Endothelial cell of umbilical vein (primary cell): Measurements from ENCODE around the gene CCNH. TPM values are rescaled to one million over a fixed set of nuclear protein-coding genes. Genes with fewer than 3 reads are reported as not detected.

Experiments
- BruUV-seq: library from RNA; stranded (reverse); fragments of 400-500 nt; replicated peaks from 2 replicates; lab custom pipeline; 2021; lab: Mats Ljungman, UMichigan
- CTCF ChIA-PET: fragments of 300-600, 350-600 bp; sonication (Branson Sonifier 250); formaldehyde crosslinking; loops from one replicate; lab custom pipeline; 2021; ENCODE audit warnings: antibody characterized with exemption, inconsistent platforms; lab: Charles Lee
- POLR2A ChIA-PET: fragments of 300-600, 350-600 bp; sonication (Branson Sonifier 250); formaldehyde crosslinking; loops from one replicate; lab custom pipeline; 2021; ENCODE audit warnings: antibody characterized with exemption, inconsistent platforms; lab: Charles Lee
- DNase-seq: peaks from one replicate; pipeline ENCODE4 v3.0.0-alpha.2; 2011; ENCODE audit warnings: low read depth, low spot score
- FAIRE-seq: peaks from 2 replicates; lab custom pipeline; 2011; peaks lifted over from hg19 to GRCh38; lab: Jason Lieb, UNC
- H2AFZ ChIP-seq: 2 replicates; pipeline ENCODE4 v1.6.0; 2012; ENCODE audit warnings: low read depth, low read length, control low read depth, inconsistent platforms
- H3K27ac ChIP-seq: 2 replicates; pipeline ENCODE4 v1.5.1; 2011; ENCODE audit warnings: low read depth, mild to moderate bottlenecking, control low read depth, low read length, moderate library complexity; ENCODE audit not compliant: insufficient read depth
- H3K27me3 ChIP-seq, 2 experiments: 2 replicates each; pipeline versions ENCODE4 v1.6.0 to v1.6.1; 2011; ENCODE audit warnings: low read length in 2 of 2, mixed read lengths in 1 of 2; ENCODE audit not compliant: control insufficient read depth in 2 of 2, insufficient read depth in 2 of 2
- H3K36me3 ChIP-seq, 2 experiments: 2 replicates in 1 of 2; 3 replicates in 1 of 2; pipeline ENCODE4 v1.5.1; 2011; ENCODE audit warnings: low read length in 2 of 2, mild to moderate bottlenecking in 1 of 2, moderate library complexity in 1 of 2; ENCODE audit not compliant: control insufficient read depth in 2 of 2, insufficient read depth in 2 of 2; ENCODE audit errors: extremely low read depth in 1 of 2
- H3K4me1 ChIP-seq: 3 replicates; pipeline ENCODE4 v1.5.1; 2011; ENCODE audit warnings: mild to moderate bottlenecking, low read length; ENCODE audit not compliant: control insufficient read depth, insufficient read depth; ENCODE audit errors: extremely low read depth
- H3K4me2 ChIP-seq: 2 replicates; pipeline ENCODE4 v1.6.1; 2011; ENCODE audit warnings: low read length, control low read depth, mixed read lengths; ENCODE audit not compliant: insufficient read depth
- H3K4me3 ChIP-seq, 3 experiments: fragments of 200-600 bp in 1 of 3; sonication (generic), shearing (Covaris generic) in 1 of 3; replicated peaks in 1 of 3; 2 replicates each; pipeline ENCODE4 v1.5.1; 2011 to 2016; ENCODE audit warnings: control low read depth in 3 of 3, low read length in 3 of 3, mild to moderate bottlenecking in 2 of 3, inconsistent platforms in 1 of 3, low read depth in 1 of 3, moderate library complexity in 1 of 3; ENCODE audit not compliant: insufficient read depth in 1 of 3
- H3K79me2 ChIP-seq: 2 replicates; pipeline ENCODE4 v1.6.0; 2012; ENCODE audit warnings: low read length, inconsistent platforms; ENCODE audit not compliant: control insufficient read depth, insufficient read depth
- H3K9ac ChIP-seq: replicated peaks from 2 replicates; pipeline ENCODE3; 2011; ENCODE audit warnings: low read length, control low read depth; ENCODE audit not compliant: insufficient read depth; ENCODE audit errors: extremely low read depth
- H3K9me1 ChIP-seq: replicated peaks from 3 replicates; pipeline ENCODE4 v1.6.0; 2011; ENCODE audit warnings: mild to moderate bottlenecking, low read length; ENCODE audit not compliant: control insufficient read depth, insufficient read depth; ENCODE audit errors: extremely low read depth
- H3K9me3 ChIP-seq: replicated peaks from 2 replicates; pipeline ENCODE4 v1.5.1; 2012; ENCODE audit warnings: low read length, inconsistent platforms; ENCODE audit not compliant: control insufficient read depth, insufficient read depth
- H4K20me1 ChIP-seq: replicated peaks from 2 replicates; pipeline ENCODE3; 2011; ENCODE audit warnings: mild to moderate bottlenecking, low read length; ENCODE audit not compliant: control insufficient read depth, insufficient read depth; ENCODE audit errors: extremely low read depth
- EZH2 ChIP-seq: IDR thresholded peaks from 2 replicates; pipeline ENCODE4 v1.6.1; 2012; ENCODE audit warnings: borderline replicate concordance, low read depth, mild to moderate bottlenecking, moderate library complexity, low read length, inconsistent platforms; ENCODE audit not compliant: severe bottlenecking
- FOS ChIP-seq: IDR thresholded peaks from 2 replicates; pipeline ENCODE4 v1.6.1; 2011; ENCODE audit warnings: mild to moderate bottlenecking, low read length, moderate library complexity, borderline replicate concordance; ENCODE audit not compliant: insufficient read depth
- GATA2 ChIP-seq: IDR thresholded peaks from 2 replicates; pipeline ENCODE4 v1.7.0; 2011; ENCODE audit warnings: low read depth, mild to moderate bottlenecking, moderate library complexity, mixed read lengths, low read length; ENCODE audit not compliant: insufficient read length, insufficient read depth
- JUN ChIP-seq: IDR thresholded peaks from 2 replicates; pipeline ENCODE4 v1.6.1; 2011; ENCODE audit warnings: borderline replicate concordance, low read depth; ENCODE audit not compliant: insufficient read length, insufficient read depth
- MYC ChIP-seq: IDR thresholded peaks from one replicate; pipeline ENCODE4 v1.6.1; 2011; ENCODE audit warnings: mild to moderate bottlenecking, low read depth, low read length
- POLR2A ChIP-seq: IDR thresholded peaks from 2 replicates; pipeline ENCODE4 v1.6.1; 2012; ENCODE audit warnings: low read depth, mild to moderate bottlenecking, control low read depth, low read length
- POLR2AphosphoS5 ChIP-seq: IDR thresholded peaks from 2 replicates; pipeline ENCODE4 v1.6.1; 2012; ENCODE audit warnings: low read depth, mild to moderate bottlenecking, control low read depth, low read length, moderate library complexity; ENCODE audit not compliant: insufficient read depth
- dilution Hi-C: fragments of 300-500 bp; cut with MboI; formaldehyde crosslinking; loops from one replicate; pipeline ENCODE4 v1.15.0; 2019; ENCODE audit warnings: low sequenced_read_pairs; ENCODE audit not compliant: extremely low pct_ligation_motif_present
- intact Hi-C: fragments of 100-400 bp; cut with micrococcal nuclease; formaldehyde crosslinking; loops from one replicate; pipeline ENCODE4 v1.10.0; 2022
- polyA plus RNA-seq, 4 experiments: library from polyadenylated mRNA; depleted of rRNA in 3 of 4; stranded (reverse) in 3 of 4; unstranded in 1 of 4; fragments of >200 nt; gene quantifications; 2 replicates each; pipeline versions ENCODE4 v1.2.1 to v1.2.3, GENCODE V29; 2011 to 2012; ENCODE audit warnings: missing spikeins in 1 of 4
- total RNA-seq: library from RNA; stranded (reverse); gene quantifications from 2 replicates; pipeline ENCODE4 v1.2.3, GENCODE V29; 2021
- TF ChIP-seq, protein P1 (sequence below): IDR thresholded peaks from 2 replicates; pipeline ENCODE4 v1.6.1; 2011; ENCODE audit not compliant: insufficient read depth, insufficient read length
- TF ChIP-seq, protein P2 (sequence below), 2 donors: IDR thresholded peaks; 1 replicate in 1 of 2; 2 replicates in 1 of 2; pipeline ENCODE4 v1.5.1; 2011; ENCODE audit warnings: low read length in 2 of 2, mild to moderate bottlenecking in 2 of 2, moderate library complexity in 2 of 2, control low read depth in 1 of 2, inconsistent platforms in 1 of 2, low read depth in 1 of 2; ENCODE audit not compliant: insufficient read depth in 1 of 2; ENCODE audit errors: extremely low read depth in 1 of 2

The CCNH gene
- total and polyA plus RNA-seq, 2 donors (not counting 3 experiments of a cell fraction or from before 2014, with no cell fraction given), result 47.9 to 50.6 TPM

DNA sequence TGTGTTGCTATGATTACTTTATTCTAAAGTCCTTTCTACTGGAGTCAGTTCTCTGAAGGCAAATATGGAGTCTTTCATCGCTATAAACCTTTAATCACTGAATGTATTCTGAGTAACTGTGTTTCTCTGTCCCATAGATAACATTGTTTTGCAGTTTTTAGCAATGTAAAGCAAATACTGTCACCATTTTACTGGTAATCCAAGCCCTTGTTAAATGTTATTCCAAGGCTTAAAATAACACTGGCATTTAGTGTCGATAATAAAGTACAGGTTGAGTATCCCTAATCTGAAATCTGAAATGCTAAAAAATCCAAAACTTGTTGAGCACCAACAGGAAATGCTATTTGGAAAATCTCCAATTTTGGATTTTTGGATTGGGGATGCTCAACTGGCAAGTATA lies 24.6 kb downstream of the CCNH start:
- no peak for FAIRE-seq
- H2AFZ ChIP-seq, result no peak overlapping the region
- no peak for DNase-seq
- H3K4me3 ChIP-seq, result no peak overlapping the region
- peaks cover 9 to 35% of the 10 kb centered on the region in 2 experiments for H3K36me3 ChIP-seq
- BruUV-seq, result no TSS peak
- H3K79me2 ChIP-seq, result no peaks in the 10 kb centered on the region
- dilution Hi-C loops (no loop called here), intact Hi-C loops (no loop called here)
- H3K27ac ChIP-seq, result no peak overlapping the region
- H3K9me3 ChIP-seq, result no peaks in the 10 kb centered on the region
- ChIA-PET POLR2A (no interaction called here), CTCF (interaction anchor here (1.0 kb wide), 1 partner anchor 318 kb away, joined by 5 read pairs; no protein-coding TSS in a partner anchor)
- H3K9ac ChIP-seq, result no peak overlapping the region
- H3K27me3 ChIP-seq, result no peaks in the 10 kb centered on the region
- no peaks in the 10 kb centered on the region for H4K20me1 ChIP-seq
- no peak for TF ChIP-seq JUN
- TF ChIP-seq POLR2A, result no peak
- TF ChIP-seq MYC, result no peak
- TF ChIP-seq, protein P1, sequence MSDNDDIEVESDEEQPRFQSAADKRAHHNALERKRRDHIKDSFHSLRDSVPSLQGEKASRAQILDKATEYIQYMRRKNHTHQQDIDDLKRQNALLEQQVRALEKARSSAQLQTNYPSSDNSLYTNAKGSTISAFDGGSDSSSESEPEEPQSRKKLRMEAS, result no peak
- no peak for TF ChIP-seq GATA2
- no peak for TF ChIP-seq POLR2AphosphoS5
- TF ChIP-seq FOS, result no peak
- no peak for TF ChIP-seq EZH2
- H3K9me1 ChIP-seq, result no peaks in the 10 kb centered on the region
- peaks cover 6% of the 10 kb centered on the region for H3K4me1 ChIP-seq
- no peak overlapping the region for H3K4me2 ChIP-seq

DNA sequence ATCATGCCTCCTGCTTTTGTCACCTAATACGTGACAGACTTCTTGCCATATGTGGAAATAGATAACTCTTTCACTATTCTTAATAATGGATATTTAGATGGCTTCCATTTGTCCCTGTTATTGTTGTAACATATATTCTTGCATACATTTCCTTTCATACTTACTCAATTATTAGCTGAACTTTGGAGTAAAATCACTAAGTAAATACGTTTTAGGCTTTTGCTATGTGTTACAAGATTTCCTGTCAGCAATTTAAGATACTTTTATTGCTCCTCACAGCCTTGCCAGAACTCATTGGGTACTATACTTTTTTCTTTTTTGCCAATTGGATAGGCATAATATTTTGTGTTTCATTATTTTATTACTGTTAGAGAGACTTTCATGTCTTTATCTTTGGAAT lies 26.9 kb downstream of the CCNH start:
- DNase-seq (no peak), FAIRE-seq (no peak)
- Histone ChIP-seq H3K4me1 (no peaks in the 10 kb centered on the region), H4K20me1 (no peaks in the 10 kb centered on the region), H3K27ac (no peak overlapping the region), H3K9ac (no peak overlapping the region), H3K27me3 (no peaks in the 10 kb centered on the region), H3K9me3 (no peaks in the 10 kb centered on the region), H2AFZ (no peak overlapping the region), H3K79me2 (no peaks in the 10 kb centered on the region), H3K36me3 (peaks cover 5 to 28% of the 10 kb centered on the region in 2 experiments), H3K4me2 (no peak overlapping the region), H3K4me3 (no peak overlapping the region), H3K9me1 (no peaks in the 10 kb centered on the region)
- dilution Hi-C loops (no loop called here), intact Hi-C loops (no loop called here)
- no TSS peak for BruUV-seq
- POLR2A ChIA-PET, result no interaction called here
- TF ChIP-seq JUN, result no peak
- TF ChIP-seq MYC, result no peak
- TF ChIP-seq, protein P2, sequence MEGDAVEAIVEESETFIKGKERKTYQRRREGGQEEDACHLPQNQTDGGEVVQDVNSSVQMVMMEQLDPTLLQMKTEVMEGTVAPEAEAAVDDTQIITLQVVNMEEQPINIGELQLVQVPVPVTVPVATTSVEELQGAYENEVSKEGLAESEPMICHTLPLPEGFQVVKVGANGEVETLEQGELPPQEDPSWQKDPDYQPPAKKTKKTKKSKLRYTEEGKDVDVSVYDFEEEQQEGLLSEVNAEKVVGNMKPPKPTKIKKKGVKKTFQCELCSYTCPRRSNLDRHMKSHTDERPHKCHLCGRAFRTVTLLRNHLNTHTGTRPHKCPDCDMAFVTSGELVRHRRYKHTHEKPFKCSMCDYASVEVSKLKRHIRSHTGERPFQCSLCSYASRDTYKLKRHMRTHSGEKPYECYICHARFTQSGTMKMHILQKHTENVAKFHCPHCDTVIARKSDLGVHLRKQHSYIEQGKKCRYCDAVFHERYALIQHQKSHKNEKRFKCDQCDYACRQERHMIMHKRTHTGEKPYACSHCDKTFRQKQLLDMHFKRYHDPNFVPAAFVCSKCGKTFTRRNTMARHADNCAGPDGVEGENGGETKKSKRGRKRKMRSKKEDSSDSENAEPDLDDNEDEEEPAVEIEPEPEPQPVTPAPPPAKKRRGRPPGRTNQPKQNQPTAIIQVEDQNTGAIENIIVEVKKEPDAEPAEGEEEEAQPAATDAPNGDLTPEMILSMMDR (IDR thresholded peaks at IDR 0.05; ENCODE audit: extremely low read depth in 1 of 2, insufficient read depth in 1 of 2, low read depth in 1 of 2, low read length in 2 of 2), result no peak
- TF ChIP-seq, protein P1, result no peak
- no peak for TF ChIP-seq GATA2
- CTCF ChIA-PET, result interaction anchor here (1.9 to 2.7 kb wide), 2 partner anchors 27 to 316 kb away, joined by 4 to 18 read pairs; partner anchors contain the start of gene CCNH
